GM23338 (cell line): ENCODE data around the gene HOXA9. TPM values are rescaled to one million over a fixed set of nuclear protein-coding genes. Genes with fewer than 3 reads are reported as not detected.

Source experiments
- ATAC-seq: fragments of 200-7000 bp; cut with Tn5 transposase; 3 replicates; pipeline ENCODE4 v1.9.1; 2020
- DNase-seq: peaks from one replicate; pipeline ENCODE4 v3.0.0-alpha.2; 2015; ENCODE audit warnings: low spot score
- H2AFZ ChIP-seq: fragments of 200-600 bp; sonication (generic); 2 replicates; pipeline ENCODE4 v1.8.0; 2016; ENCODE audit warnings: antibody characterized with exemption, mild to moderate bottlenecking, moderate library complexity
- H3F3A ChIP-seq: fragments of 200-600 bp; sonication (generic); replicated peaks from 2 replicates; pipeline ENCODE4 v1.8.0; 2017; ENCODE audit warnings: antibody characterized with exemption, mixed run types, low read depth
- H3K27ac ChIP-seq: fragments of 200-600 bp; sonication (generic); 2 replicates; pipeline ENCODE4 v1.6.1; 2016; ENCODE audit warnings: low read depth
- H3K27me3 ChIP-seq: fragments of 200-600 bp; sonication (generic); 2 replicates; pipeline ENCODE4 v1.8.0; 2016; ENCODE audit warnings: mild to moderate bottlenecking, mixed run types, moderate library complexity; ENCODE audit not compliant: insufficient read depth
- H3K36me3 ChIP-seq: fragments of 200-600 bp; sonication (generic); 2 replicates; pipeline ENCODE4 v1.8.0; 2016; ENCODE audit warnings: mild to moderate bottlenecking; ENCODE audit not compliant: insufficient read depth
- H3K4me1 ChIP-seq: fragments of 200-600 bp; sonication (generic); 2 replicates; pipeline ENCODE4 v1.8.0; 2016; ENCODE audit warnings: mild to moderate bottlenecking, moderate library complexity; ENCODE audit not compliant: insufficient read depth
- H3K4me2 ChIP-seq: fragments of 200-600 bp; sonication (generic); 2 replicates; pipeline ENCODE4 v1.7.1; 2017; ENCODE audit warnings: mixed run types
- H3K4me3 ChIP-seq: fragments of 200-600 bp; sonication (generic); 2 replicates; pipeline ENCODE4 v1.6.1; 2016; ENCODE audit warnings: mixed run types
- H3K79me2 ChIP-seq: fragments of 200-600 bp; sonication (generic); replicated peaks from 2 replicates; pipeline ENCODE4 v1.8.0; 2017; ENCODE audit warnings: mild to moderate bottlenecking; ENCODE audit not compliant: insufficient read depth
- H3K9me2 ChIP-seq: fragments of 200-600 bp; sonication (generic); 2 replicates; pipeline ENCODE4 v1.8.0; 2017; ENCODE audit not compliant: insufficient read depth
- H4K20me1 ChIP-seq: fragments of 200-600 bp; sonication (generic); replicated peaks from 2 replicates; pipeline ENCODE4 v1.8.0; 2017; ENCODE audit warnings: mild to moderate bottlenecking; ENCODE audit not compliant: insufficient read depth
- H3K27ac Mint-ChIP-seq: 2 replicates; pipeline ENCODE4 v1.8.0; 2020; ENCODE audit warnings: inconsistent platforms, mild to moderate bottlenecking, moderate library complexity, mixed read lengths
- H3K27me3 Mint-ChIP-seq: 3 replicates; pipeline ENCODE4 v1.8.0; 2022; ENCODE audit warnings: low read depth, mild to moderate bottlenecking, moderate library complexity, mixed read lengths, inconsistent platforms; ENCODE audit not compliant: insufficient read depth, poor library complexity
- H3K36me3 Mint-ChIP-seq: 3 replicates; pipeline ENCODE4 v1.8.0; 2021; ENCODE audit warnings: low read depth, mild to moderate bottlenecking, inconsistent platforms, moderate library complexity, mixed read lengths
- H3K4me1 Mint-ChIP-seq: 3 replicates; pipeline ENCODE4 v1.8.0; 2020; ENCODE audit warnings: mild to moderate bottlenecking, inconsistent platforms, mixed read lengths
- H3K4me3 Mint-ChIP-seq: 3 replicates; pipeline ENCODE4 v1.8.0; 2021; ENCODE audit warnings: moderate library complexity, mild to moderate bottlenecking, inconsistent platforms, mixed read lengths
- H3K9me3 Mint-ChIP-seq: 3 replicates; pipeline ENCODE4 v1.8.0; 2020; ENCODE audit warnings: moderate library complexity, mild to moderate bottlenecking, inconsistent platforms, mixed read lengths
- CREB1 ChIP-seq: fragments of 250-450 bp; sonication (Bioruptor Pico); IDR thresholded peaks from 2 replicates; pipeline ENCODE4 v1.5.0; 2020; ENCODE audit warnings: low read depth, mild to moderate bottlenecking, moderate library complexity
- CTCF ChIP-seq, 2 experiments: fragments of 200-600 bp in 1 of 2; sonication (generic) in 1 of 2; conservative IDR thresholded peaks; 2 replicates each; pipeline versions ENCODE4 v1.5.1 to v1.6.1; 2016 to 2017; ENCODE audit warnings: antibody characterized with exemption in 2 of 2, low read depth in 2 of 2, mild to moderate bottlenecking in 2 of 2, moderate library complexity in 1 of 2
- ETS1 ChIP-seq: IDR thresholded peaks from 2 replicates; pipeline ENCODE4 v1.6.1; 2016; ENCODE audit warnings: antibody characterized with exemption
- EZH2 ChIP-seq: fragments of 200-600 bp; sonication (generic); IDR thresholded peaks from one replicate; pipeline ENCODE4 v1.8.0; 2017; ENCODE audit warnings: antibody characterized with exemption, mild to moderate bottlenecking, low read depth; ENCODE audit not compliant: unreplicated experiment
- EZH2phosphoT487 ChIP-seq: fragments of 200-600 bp; sonication (generic); IDR thresholded peaks from one replicate; pipeline ENCODE4 v1.8.1; 2018; ENCODE audit warnings: antibody characterized with exemption; ENCODE audit not compliant: unreplicated experiment
- JUNB ChIP-seq: IDR thresholded peaks from one replicate; pipeline ENCODE4 v1.6.1; 2016; ENCODE audit warnings: antibody characterized with exemption; ENCODE audit not compliant: unreplicated experiment
- NANOG ChIP-seq: IDR thresholded peaks from 2 replicates; pipeline ENCODE4 v1.6.1; 2016; ENCODE audit warnings: antibody characterized with exemption, borderline replicate concordance
- POLR2AphosphoS5 ChIP-seq: IDR thresholded peaks from 2 replicates; pipeline ENCODE4 v1.6.1; 2016; ENCODE audit warnings: antibody characterized with exemption, low read depth
- STAT1 ChIP-seq: IDR thresholded peaks from one replicate; pipeline ENCODE4 v1.6.1; 2016; ENCODE audit warnings: antibody characterized with exemption; ENCODE audit not compliant: unreplicated experiment
- ZNF114 ChIP-seq: fragments of 250-450 bp; sonication (Bioruptor Pico); IDR thresholded peaks from 2 replicates; pipeline ENCODE4 v1.5.0; 2020; ENCODE audit warnings: mild to moderate bottlenecking, moderate library complexity
- ZNF331 ChIP-seq: fragments of 250-450 bp; sonication (Bioruptor Pico); IDR thresholded peaks from 2 replicates; pipeline ENCODE4 v1.5.0; 2020; ENCODE audit warnings: low read depth, mild to moderate bottlenecking, moderate library complexity
- polyA plus RNA-seq: library from polyadenylated mRNA; unstranded; fragments of >200 nt; fragmentation: Nextera tagmentation; extraction: Ambion mirVana; gene quantifications from 2 replicates; pipeline ENCODE4 v1.2.1, GENCODE V29; 2016
- total RNA-seq: library from RNA; depleted of rRNA; stranded (reverse); fragments of >200 nt; shearing (Covaris generic); gene quantifications from 2 replicates; pipeline ENCODE4 v1.2.3, GENCODE V29; 2014
- TF ChIP-seq, protein P1 (sequence below): IDR thresholded peaks from one replicate; pipeline ENCODE4 v1.6.1; 2018; ENCODE audit warnings: antibody characterized with exemption; ENCODE audit not compliant: unreplicated experiment
- TF ChIP-seq, protein P2 (sequence below): fragments of 250-450 bp; sonication (Bioruptor Pico); IDR thresholded peaks from 2 replicates; pipeline ENCODE4 v1.5.0; 2020; ENCODE audit warnings: mild to moderate bottlenecking, moderate library complexity

Gene HOXA9
- total and polyA plus RNA-seq, 2 experiments from 2014 or later = not detected

DNA sequence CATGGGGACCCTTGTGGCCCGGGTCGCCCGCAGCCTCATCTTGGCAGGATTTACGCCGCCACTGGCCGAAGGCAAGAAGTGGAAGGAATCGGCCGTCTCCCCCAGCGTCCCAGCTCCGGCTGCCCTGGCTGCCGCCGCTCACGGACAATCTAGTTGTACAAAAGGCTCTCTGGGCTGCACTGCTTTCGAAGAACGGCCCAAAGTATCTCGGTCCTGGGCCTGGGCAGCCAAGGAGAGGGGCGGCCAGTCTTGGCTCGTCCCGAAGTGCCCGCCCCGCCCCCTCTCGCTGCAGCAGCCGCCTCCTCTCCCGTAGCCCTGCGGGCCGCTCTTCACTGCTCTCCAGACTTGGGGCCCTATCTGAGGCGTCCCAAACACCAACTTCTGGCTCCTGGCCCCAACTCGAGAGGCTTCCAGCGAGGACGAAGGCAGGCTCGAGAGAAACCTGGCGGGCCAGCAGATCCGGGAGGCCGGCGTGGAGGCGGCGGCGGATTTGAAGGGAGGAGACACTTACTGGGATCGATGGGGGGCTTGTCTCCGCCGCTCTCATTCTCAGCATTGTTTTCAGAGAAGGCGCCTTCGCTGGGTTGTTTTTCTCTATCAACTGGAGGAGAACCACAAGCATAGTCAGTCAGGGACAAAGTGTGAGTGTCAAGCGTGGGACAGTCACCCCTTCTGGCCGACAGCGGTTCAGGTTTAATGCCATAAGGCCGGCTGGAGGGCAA is 809 bp downstream of the HOXA9 start:
- ATAC-seq (peak; percentile 17), DNase-seq (peak; percentile 72)
- Histone ChIP-seq H3K4me2 (peak overlapping the region; percentile 65), H4K20me1 (peaks cover 44% of the 10 kb centered on the region), H3K4me3 (peak overlapping the region; percentile 43; the same call in 1 of the 2 replicates), H2AFZ (peak overlapping the region; percentile 85; the same call in 1 of the 2 replicates), H3K27me3 (peaks cover 100% of the 10 kb centered on the region), H3K36me3 (no peaks in the 10 kb centered on the region; the same call in 1 of the 2 replicates), H3K27ac (no peak overlapping the region), H3K9me2 (no peaks in the 10 kb centered on the region), H3K4me1 (no peaks in the 10 kb centered on the region), H3F3A (peaks cover 31% of the 10 kb centered on the region), H3K79me2 (no peaks in the 10 kb centered on the region)
- TF ChIP-seq ZNF114 (CRISPR knock-in tag) (no peak), EZH2phosphoT487 (peak; percentile 93), ZNF331 (CRISPR knock-in tag) (no peak), CTCF (conservative IDR thresholded peaks at IDR 0.05; ENCODE audit: low read depth in 2 of 2) (peak in 1 of 2 experiments; percentile 37; a peak in 2 of 4 replicates), EZH2 (peak; percentile 98), JUNB (no peak), NANOG (no peak), CREB1 (CRISPR knock-in tag) (no peak), POLR2AphosphoS5 (no peak), STAT1 (no peak), ETS1 (no peak)
- TF ChIP-seq, protein P1, sequence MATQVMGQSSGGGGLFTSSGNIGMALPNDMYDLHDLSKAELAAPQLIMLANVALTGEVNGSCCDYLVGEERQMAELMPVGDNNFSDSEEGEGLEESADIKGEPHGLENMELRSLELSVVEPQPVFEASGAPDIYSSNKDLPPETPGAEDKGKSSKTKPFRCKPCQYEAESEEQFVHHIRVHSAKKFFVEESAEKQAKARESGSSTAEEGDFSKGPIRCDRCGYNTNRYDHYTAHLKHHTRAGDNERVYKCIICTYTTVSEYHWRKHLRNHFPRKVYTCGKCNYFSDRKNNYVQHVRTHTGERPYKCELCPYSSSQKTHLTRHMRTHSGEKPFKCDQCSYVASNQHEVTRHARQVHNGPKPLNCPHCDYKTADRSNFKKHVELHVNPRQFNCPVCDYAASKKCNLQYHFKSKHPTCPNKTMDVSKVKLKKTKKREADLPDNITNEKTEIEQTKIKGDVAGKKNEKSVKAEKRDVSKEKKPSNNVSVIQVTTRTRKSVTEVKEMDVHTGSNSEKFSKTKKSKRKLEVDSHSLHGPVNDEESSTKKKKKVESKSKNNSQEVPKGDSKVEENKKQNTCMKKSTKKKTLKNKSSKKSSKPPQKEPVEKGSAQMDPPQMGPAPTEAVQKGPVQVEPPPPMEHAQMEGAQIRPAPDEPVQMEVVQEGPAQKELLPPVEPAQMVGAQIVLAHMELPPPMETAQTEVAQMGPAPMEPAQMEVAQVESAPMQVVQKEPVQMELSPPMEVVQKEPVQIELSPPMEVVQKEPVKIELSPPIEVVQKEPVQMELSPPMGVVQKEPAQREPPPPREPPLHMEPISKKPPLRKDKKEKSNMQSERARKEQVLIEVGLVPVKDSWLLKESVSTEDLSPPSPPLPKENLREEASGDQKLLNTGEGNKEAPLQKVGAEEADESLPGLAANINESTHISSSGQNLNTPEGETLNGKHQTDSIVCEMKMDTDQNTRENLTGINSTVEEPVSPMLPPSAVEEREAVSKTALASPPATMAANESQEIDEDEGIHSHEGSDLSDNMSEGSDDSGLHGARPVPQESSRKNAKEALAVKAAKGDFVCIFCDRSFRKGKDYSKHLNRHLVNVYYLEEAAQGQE = no peak
- TF ChIP-seq, protein P2, sequence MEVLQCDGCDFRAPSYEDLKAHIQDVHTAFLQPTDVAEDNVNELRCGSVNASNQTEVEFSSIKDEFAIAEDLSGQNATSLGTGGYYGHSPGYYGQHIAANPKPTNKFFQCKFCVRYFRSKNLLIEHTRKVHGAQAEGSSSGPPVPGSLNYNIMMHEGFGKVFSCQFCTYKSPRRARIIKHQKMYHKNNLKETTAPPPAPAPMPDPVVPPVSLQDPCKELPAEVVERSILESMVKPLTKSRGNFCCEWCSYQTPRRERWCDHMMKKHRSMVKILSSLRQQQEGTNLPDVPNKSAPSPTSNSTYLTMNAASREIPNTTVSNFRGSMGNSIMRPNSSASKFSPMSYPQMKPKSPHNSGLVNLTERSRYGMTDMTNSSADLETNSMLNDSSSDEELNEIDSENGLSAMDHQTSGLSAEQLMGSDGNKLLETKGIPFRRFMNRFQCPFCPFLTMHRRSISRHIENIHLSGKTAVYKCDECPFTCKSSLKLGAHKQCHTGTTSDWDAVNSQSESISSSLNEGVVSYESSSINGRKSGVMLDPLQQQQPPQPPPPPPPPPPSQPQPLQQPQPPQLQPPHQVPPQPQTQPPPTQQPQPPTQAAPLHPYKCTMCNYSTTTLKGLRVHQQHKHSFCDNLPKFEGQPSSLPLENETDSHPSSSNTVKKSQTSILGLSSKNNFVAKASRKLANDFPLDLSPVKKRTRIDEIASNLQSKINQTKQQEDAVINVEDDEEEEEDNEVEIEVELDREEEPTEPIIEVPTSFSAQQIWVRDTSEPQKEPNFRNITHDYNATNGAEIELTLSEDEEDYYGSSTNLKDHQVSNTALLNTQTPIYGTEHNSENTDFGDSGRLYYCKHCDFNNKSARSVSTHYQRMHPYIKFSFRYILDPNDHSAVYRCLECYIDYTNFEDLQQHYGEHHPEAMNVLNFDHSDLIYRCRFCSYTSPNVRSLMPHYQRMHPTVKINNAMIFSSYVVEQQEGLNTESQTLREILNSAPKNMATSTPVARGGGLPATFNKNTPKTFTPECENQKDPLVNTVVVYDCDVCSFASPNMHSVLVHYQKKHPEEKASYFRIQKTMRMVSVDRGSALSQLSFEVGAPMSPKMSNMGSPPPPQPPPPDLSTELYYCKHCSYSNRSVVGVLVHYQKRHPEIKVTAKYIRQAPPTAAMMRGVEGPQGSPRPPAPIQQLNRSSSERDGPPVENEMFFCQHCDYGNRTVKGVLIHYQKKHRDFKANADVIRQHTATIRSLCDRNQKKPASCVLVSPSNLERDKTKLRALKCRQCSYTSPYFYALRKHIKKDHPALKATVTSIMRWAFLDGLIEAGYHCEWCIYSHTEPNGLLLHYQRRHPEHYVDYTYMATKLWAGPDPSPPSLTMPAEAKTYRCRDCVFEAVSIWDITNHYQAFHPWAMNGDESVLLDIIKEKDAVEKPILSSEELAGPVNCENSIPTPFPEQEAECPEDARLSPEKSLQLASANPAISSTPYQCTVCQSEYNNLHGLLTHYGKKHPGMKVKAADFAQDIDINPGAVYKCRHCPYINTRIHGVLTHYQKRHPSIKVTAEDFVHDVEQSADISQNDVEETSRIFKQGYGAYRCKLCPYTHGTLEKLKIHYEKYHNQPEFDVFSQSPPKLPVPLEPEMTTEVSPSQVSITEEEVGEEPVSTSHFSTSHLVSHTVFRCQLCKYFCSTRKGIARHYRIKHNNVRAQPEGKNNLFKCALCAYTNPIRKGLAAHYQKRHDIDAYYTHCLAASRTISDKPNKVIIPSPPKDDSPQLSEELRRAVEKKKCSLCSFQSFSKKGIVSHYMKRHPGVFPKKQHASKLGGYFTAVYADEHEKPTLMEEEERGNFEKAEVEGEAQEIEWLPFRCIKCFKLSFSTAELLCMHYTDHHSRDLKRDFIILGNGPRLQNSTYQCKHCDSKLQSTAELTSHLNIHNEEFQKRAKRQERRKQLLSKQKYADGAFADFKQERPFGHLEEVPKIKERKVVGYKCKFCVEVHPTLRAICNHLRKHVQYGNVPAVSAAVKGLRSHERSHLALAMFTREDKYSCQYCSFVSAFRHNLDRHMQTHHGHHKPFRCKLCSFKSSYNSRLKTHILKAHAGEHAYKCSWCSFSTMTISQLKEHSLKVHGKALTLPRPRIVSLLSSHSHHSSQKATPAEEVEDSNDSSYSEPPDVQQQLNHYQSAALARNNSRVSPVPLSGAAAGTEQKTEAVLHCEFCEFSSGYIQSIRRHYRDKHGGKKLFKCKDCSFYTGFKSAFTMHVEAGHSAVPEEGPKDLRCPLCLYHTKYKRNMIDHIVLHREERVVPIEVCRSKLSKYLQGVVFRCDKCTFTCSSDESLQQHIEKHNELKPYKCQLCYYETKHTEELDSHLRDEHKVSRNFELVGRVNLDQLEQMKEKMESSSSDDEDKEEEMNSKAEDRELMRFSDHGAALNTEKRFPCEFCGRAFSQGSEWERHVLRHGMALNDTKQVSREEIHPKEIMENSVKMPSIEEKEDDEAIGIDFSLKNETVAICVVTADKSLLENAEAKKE (CRISPR knock-in tag) = no peak
- H3K27me3 Mint-ChIP-seq = peaks cover 99% of the 10 kb centered on the region
- H3K36me3 Mint-ChIP-seq = no peaks in the 10 kb centered on the region; the same call in 2 of the 3 replicates
- peaks cover 8% of the 10 kb centered on the region; the same call in 2 of the 3 replicates for H3K9me3 Mint-ChIP-seq
- H3K4me3 Mint-ChIP-seq = no peak overlapping the region; the same call in 2 of the 3 replicates
- H3K27ac Mint-ChIP-seq = no peak overlapping the region
- H3K4me1 Mint-ChIP-seq = peaks cover 13% of the 10 kb centered on the region
